Effector memory CD4-positive, alpha-beta T cell (primary cell): ENCODE measurements around the gene IDI1.

ENCODE experiments used
- DNase-seq, 3 donors: peaks; one replicate each; pipeline ENCODE4 v3.0.0-alpha.2; 2020
- H3K27ac ChIP-seq: 2 replicates; pipeline ENCODE4 v1.7.0; 2013; ENCODE audit warnings: mild to moderate bottlenecking, low read length, moderate library complexity; ENCODE audit not compliant: insufficient read depth, poor library complexity, severe bottlenecking
- H3K27me3 ChIP-seq: replicated peaks from 2 replicates; pipeline ENCODE4 v1.7.0; 2013; ENCODE audit warnings: mild to moderate bottlenecking, low read length; ENCODE audit not compliant: insufficient read depth, control insufficient read depth, poor library complexity, severe bottlenecking
- H3K36me3 ChIP-seq: 2 replicates; pipeline ENCODE4 v1.7.0; 2013; ENCODE audit warnings: mild to moderate bottlenecking, low read length, moderate library complexity; ENCODE audit not compliant: control insufficient read depth, insufficient read depth
- H3K4me1 ChIP-seq: 2 replicates; pipeline ENCODE4 v1.7.0; 2013; ENCODE audit warnings: low read length, mild to moderate bottlenecking; ENCODE audit not compliant: control insufficient read depth, insufficient read depth, poor library complexity, severe bottlenecking
- H3K4me3 ChIP-seq: 2 replicates; pipeline ENCODE4 v1.7.0; 2013; ENCODE audit warnings: low read length, low read depth, mild to moderate bottlenecking; ENCODE audit not compliant: insufficient read depth, poor library complexity, severe bottlenecking
- H3K9me3 ChIP-seq: 2 replicates; pipeline ENCODE4 v1.7.0; 2013; ENCODE audit warnings: mild to moderate bottlenecking, low read length, moderate library complexity; ENCODE audit not compliant: control insufficient read depth

Gene IDI1

GRCh38 chr10:1003884-1004670 lies 44.8 kb downstream of the IDI1 start:
- Histone ChIP-seq H3K27ac (no peak overlapping the region), H3K27me3 (no peaks in the 10 kb centered on the region), H3K36me3 (peaks cover 98% of the 10 kb centered on the region), H3K4me3 (no peak overlapping the region), H3K4me1 (no peaks in the 10 kb centered on the region), H3K9me3 (no peaks in the 10 kb centered on the region)
- no peak for DNase-seq

DNA sequence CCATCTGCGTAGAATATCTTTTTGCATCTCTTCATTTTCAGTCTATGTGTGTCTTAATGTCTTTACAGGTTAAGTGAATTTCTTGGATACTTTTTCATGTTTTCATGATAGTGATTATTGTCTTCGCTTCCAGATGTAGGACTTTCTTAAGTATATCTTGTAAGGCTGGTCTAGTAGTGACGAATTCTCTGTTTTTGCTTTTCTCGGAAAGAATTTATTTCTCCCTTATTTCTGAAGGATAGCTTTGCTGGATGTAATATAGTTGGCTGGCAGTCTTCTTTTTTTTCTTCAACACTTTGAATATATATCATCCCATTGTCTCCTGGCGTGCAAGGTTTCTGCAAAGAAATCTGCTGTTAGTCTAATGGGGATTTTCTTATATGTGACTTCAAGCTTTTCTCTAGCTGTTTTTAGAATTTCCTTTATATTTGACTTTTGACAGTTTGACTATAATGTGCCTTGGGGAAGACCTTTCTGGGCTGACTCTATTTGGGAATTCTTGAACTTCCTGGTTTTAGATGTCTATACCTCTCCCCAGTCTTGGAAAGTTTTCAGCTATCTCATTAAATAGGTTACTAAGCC lies 46.4 kb downstream of the IDI1 start:
- Histone ChIP-seq H3K27ac (no peak overlapping the region), H3K9me3 (no peaks in the 10 kb centered on the region), H3K4me3 (no peak overlapping the region), H3K27me3 (no peaks in the 10 kb centered on the region), H3K4me1 (no peaks in the 10 kb centered on the region), H3K36me3 (peaks cover 97% of the 10 kb centered on the region)
- no peak for DNase-seq

GRCh38 chr10:997266-998022 lies 51.5 kb downstream of the IDI1 start:
- H3K4me3 ChIP-seq = no peak overlapping the region
- peaks cover 92% of the 10 kb centered on the region for H3K36me3 ChIP-seq
- no peaks in the 10 kb centered on the region for H3K4me1 ChIP-seq
- no peaks in the 10 kb centered on the region for H3K9me3 ChIP-seq
- H3K27ac ChIP-seq = no peak overlapping the region
- no peak for DNase-seq
- H3K27me3 ChIP-seq = no peaks in the 10 kb centered on the region

- no peaks in the 10 kb centered on the region for H3K4me1 ChIP-seq
- DNase-seq = no peak
- H3K27me3 ChIP-seq = no peaks in the 10 kb centered on the region
- H3K36me3 ChIP-seq = peaks cover 80% of the 10 kb centered on the region
- H3K27ac ChIP-seq = no peak overlapping the region
- no peak overlapping the region for H3K4me3 ChIP-seq
- H3K9me3 ChIP-seq = no peaks in the 10 kb centered on the region
These were observed 52.9 kb downstream of the IDI1 start for GRCh38 chr10:996031-996430.

DNA sequence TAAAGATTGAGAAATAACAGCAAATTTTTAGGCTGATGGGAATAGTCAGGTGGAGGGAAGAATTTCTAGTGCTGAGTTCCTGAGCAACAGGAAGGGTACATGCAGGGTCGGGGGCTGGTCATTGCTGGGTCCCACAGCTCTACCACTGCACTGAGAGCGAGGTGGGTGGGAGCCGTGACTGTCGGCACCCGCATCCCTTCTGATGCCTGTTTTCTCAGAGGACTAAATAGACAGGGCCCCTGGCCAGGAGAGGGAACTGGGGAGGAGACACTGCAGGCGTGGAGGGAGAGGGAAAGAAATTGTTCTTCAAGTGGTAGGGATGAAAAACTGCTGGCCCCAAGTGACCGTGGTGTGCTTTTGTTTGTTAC lies 53.4 kb downstream of the IDI1 start:
- DNase-seq = no peak
- H3K27ac ChIP-seq = no peak overlapping the region
- H3K27me3 ChIP-seq = no peaks in the 10 kb centered on the region
- no peaks in the 10 kb centered on the region for H3K9me3 ChIP-seq
- no peak overlapping the region for H3K4me3 ChIP-seq
- H3K4me1 ChIP-seq = no peaks in the 10 kb centered on the region
- H3K36me3 ChIP-seq = peaks cover 75% of the 10 kb centered on the region

GRCh38 chr10:994836-995558 lies 53.9 kb downstream of the IDI1 start:
- Histone ChIP-seq H3K9me3 (no peaks in the 10 kb centered on the region), H3K27me3 (no peaks in the 10 kb centered on the region), H3K4me3 (no peak overlapping the region), H3K36me3 (peaks cover 70% of the 10 kb centered on the region), H3K4me1 (no peaks in the 10 kb centered on the region), H3K27ac (no peak overlapping the region)
- no peak for DNase-seq

DNA sequence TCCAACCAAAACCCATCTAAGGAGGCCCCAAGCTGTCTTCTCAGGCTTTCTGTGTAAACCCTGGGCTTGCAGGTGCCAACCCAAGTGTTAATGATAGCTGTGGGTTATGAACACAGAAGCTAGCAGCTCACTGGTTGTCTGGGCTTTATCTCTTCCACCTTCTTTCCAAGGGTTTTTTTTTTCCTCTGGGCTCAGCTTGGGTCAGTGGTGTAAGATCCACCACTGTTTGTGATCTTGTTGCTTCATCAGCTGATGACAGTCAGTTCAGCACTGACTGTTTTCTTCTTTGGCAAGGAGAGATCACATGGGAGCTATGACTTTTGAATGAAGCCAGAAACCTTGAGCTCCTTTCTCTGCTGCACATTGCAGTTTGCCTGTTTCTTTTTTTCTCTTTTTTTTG lies 56.0 kb downstream of the IDI1 start:
- no peaks in the 10 kb centered on the region for H3K9me3 ChIP-seq
- peaks cover 50% of the 10 kb centered on the region for H3K36me3 ChIP-seq
- H3K27me3 ChIP-seq = no peaks in the 10 kb centered on the region
- H3K4me3 ChIP-seq = no peak overlapping the region
- H3K27ac ChIP-seq = no peak overlapping the region
- DNase-seq = no peak
- H3K4me1 ChIP-seq = peaks cover 12% of the 10 kb centered on the region

- Histone ChIP-seq H3K4me1 (peaks cover 15% of the 10 kb centered on the region), H3K27me3 (no peaks in the 10 kb centered on the region), H3K4me3 (no peak overlapping the region), H3K36me3 (peaks cover 46% of the 10 kb centered on the region), H3K27ac (no peak overlapping the region), H3K9me3 (no peaks in the 10 kb centered on the region)
- DNase-seq = no peak
These were observed 56.5 kb downstream of the IDI1 start for GRCh38 chr10:992467-992866.

DNA sequence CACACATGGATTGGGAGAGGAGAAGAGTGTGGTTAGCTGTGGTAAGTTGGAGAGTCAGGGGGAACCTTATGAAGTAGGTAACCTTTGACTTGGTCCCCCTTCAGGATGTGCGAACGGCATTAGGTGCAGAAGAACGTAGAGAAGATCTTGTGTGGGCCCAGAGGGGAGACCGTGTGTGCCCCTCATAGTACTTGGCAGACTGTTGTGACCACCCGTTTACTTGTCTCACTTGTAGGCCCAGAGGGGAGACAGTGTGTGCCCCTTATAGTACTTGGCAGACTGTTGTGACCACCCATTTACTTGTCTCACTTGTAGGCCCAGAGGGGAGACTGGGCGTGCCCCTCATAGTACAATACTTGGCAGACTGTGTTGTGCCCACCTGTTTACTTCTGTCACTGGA lies 58.1 kb downstream of the IDI1 start:
- Histone ChIP-seq H3K27me3 (no peaks in the 10 kb centered on the region), H3K4me1 (peaks cover 18% of the 10 kb centered on the region), H3K36me3 (peaks cover 31% of the 10 kb centered on the region), H3K9me3 (no peaks in the 10 kb centered on the region), H3K4me3 (no peak overlapping the region), H3K27ac (no peak overlapping the region)
- no peak for DNase-seq
